Head of caudate nucleus (tissue), 42 donors: ENCODE results near the gene IDI1.
"Not testable (repeated sequence)": the region's sequence is repeated elsewhere in the genome, so short reads cannot be mapped to it uniquely, and the experiment has no call there.

Experiments
- DNase-seq, 42 donors: peaks; one replicate each; pipeline versions ENCODE4 v3.0.0 to v3.0.0-alpha.2; 2020 to 2021; ENCODE audit warnings: mixed read lengths in 7 of 42
- intact Hi-C: fragments of 100-400 bp; cut with DNase I; formaldehyde crosslinking; loops from one replicate; pipeline ENCODE4 v1.15.0; 2022

The IDI1 gene

DNA sequence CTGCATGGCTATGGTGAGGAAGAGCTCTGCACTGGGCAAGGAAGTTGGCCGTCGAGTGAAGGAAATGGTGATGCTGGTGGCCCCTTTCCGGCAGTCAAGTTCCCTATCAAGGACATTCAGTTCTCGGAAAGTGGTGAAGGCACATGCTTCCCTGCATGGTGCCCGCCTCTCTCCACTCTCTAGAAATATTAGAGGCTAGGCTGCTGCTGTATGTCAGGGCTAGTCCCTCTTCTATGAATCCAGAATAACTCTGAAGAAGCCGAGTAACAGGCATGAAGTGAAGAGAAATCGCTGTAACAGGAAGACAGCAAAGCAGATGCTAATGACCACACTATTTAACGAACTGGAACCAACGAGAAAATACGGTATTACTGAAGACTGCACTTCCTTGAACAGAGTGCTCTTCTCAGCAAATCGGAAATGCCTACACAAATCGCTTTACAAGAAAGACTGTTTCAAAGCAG, 5.4 kb downstream of the IDI1 start:
- peak in 7 of 42 donors; percentile 17 to 59 (median 34) for DNase-seq
- intact Hi-C loops = no loop called here

DNA sequence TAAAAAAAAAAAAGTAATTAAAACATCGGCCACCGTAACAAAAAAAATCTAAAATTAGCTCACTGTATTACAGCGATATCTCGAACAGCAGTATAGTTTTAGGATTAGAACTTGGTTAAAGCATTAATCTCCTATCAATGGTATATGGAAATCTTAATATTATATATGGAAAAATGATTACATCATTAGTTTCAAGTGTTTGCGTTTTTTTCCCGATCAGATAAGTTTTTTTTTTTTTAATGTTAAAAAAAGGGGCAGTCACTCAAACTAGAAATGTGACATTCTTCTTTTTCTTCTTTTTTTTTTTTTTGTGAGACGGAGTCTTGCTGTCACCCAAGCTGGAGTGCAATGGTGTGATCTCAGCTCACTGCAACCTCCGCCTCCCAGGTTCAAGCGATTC, 7.4 kb downstream of the IDI1 start:
- DNase-seq = no peak
- intact Hi-C loops = no loop called here

DNA sequence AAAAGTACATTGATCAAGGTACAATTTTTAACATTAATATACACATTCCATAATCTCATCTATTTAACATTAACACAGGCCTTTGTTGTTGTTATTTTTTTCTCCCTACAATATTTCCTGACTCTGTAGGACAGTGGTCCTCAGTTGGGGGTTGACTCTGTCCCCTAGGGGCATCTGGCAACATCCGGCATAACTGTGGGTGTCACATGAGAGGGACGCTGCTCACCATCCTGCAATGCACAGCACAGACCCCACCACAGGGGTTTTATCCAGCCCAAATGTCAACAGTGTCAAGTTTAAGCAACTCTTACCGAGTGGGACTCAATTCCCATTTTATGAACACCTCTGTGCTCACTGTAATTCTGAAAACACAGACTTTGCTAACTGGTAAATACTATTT, 8.8 kb downstream of the IDI1 start:
- intact Hi-C loops = no loop called here
- DNase-seq = no peak

DNA sequence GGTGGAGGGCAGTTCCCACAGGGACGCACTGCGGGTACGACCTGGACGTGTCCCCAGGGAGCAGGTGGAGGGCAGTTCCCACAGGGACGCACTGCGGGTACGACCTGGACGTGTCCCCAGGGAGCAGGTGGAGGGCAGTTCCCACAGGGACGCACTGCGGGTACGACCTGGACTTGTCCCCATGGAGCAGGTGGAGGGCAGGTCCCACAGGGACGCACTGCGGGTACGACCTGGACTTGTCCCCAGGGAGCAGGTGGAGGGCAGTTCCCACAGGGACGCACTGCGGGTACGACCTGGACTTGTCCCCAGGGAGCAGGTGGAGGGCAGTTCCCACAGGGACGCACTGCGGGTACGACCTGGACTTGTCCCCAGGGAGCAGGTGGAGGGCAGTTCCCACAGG, 10.2 kb downstream of the IDI1 start:
- DNase-seq, intact Hi-C loops: not testable (repeated sequence)

DNA sequence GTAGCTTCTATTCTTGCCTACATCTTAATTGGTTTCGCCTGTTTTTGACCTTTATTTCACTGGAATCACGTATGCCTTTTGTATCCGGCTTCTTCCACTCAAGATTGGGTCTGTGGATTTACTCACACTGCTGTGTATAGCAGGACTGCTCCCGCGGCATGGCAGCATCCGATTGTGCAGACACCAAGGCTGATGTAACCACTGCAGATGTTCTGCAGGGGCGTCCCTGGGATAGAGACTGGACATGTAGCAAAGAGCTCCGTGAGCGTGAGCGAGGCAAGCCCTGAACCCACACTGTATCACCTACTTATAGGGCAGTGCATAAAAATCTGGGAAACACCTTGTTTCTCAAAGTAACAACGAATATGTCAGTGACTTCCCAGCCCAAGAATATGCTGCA, 11.8 kb downstream of the IDI1 start:
- intact Hi-C loops = no loop called here
- peak in 39 of 42 donors; percentile 4 to 85 (median 57) for DNase-seq

DNA sequence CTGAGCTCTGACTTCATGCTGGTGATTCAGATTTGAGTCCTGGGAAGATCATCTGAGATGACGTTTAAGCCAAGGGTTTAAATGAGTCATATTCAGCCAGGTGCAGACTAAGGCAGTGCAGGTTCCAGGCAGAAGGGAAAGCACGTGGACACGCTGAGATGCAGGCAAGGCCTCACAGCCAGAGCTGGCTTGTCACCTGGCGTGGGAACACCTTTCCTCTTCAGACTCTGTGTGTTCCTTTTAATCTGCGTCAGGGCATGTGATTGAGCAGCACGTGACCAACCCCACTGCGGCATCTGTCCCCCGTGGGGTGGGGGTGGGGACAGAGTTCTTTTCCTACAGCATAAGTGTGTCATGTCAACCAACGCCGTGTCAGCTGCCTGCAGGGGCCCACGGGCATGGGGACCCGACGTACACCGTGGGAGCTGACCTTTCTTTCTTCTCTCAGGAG, 12.6 kb downstream of the IDI1 start:
- peak; percentile 37 to 92 (median 66) for DNase-seq
- intact Hi-C loops = no loop called here

DNA sequence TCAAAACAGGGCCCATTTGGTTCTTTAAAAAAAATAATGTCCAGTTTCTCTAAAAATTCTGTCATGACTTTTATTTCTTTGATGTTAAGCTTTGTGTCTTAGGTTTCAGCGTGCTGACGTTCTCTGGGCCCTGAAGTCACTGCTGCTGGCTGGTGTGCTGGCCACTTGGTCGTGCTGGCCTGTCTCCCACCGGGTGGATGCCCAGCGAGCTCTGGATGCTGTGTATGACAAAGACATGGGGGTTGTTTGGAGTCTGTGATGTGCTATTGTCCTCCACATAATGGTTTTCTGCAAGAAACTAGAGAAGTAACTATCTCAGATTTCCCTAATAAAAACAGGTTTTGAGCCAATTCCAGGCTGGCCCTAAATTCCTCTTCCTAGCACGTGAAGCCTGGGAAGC, 13.7 kb downstream of the IDI1 start:
- intact Hi-C loops = no loop called here
- DNase-seq = peak; percentile 23 to 88 (median 66)

DNA sequence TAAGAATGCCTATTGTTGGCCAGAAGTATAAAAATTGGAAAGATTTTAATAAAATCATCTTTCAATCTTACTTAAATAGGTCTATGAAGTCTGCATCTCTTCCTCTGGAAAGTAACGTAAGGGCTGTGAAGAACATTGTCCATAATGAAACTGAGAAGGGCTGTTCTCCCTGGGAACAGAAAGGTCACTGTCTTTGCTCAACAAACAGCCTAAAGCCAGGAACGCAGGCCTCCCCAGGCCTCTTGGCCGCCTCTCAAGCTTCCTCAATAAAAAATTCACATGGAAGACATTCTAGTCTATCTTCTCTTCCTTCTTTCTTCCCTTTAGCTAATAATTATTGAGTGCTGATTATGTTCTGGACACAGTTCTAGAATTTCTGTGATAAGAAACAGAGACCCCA, 14.2 kb downstream of the IDI1 start:
- peak in 29 of 42 donors; percentile 9 to 79 (median 53) for DNase-seq
- intact Hi-C loops = no loop called here

DNA sequence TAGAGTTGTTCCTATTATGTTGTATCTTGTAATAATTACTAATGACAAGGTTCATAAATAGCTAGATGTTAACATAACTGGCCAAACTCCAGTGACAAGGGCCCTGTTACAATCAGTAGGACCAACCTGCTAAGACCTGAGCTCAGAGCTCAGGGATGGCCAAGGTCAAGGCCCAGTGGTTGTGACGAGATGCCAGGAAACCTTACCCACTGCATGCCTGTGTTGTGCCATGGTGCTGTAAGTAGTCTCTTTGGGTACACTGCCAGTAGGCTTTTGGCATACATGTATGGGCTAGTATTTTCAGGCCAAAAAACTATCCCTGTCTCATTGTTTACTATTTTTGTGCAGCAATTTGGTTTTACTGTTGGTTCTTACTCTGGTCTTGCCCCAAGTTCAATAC, 15.3 kb downstream of the IDI1 start:
- intact Hi-C loops = no loop called here

DNA sequence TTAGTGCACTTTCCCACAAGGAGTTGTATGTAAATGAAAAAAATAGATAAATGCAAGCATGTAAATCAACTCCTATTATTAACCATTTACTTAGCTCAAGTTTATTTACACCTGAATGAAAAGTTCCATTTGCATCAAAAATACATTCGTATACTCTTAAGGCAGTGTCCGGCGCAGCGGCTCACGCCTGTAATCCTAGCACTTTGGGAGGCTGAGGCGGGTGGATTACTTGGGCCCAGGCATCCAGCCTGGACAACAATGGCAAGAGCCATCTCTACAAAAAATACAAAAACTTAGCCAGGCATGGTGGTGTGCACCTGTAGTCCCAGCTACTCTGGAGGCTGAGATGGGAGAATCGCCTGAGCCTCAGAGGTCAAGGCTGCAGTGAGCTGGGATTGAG, 19.1 kb downstream of the IDI1 start:
- intact Hi-C loops = no loop called here
- no peak for DNase-seq

More for the DNA sequence above, 15.3 kb downstream of the IDI1 start:
- DNase-seq = no peak

DNA sequence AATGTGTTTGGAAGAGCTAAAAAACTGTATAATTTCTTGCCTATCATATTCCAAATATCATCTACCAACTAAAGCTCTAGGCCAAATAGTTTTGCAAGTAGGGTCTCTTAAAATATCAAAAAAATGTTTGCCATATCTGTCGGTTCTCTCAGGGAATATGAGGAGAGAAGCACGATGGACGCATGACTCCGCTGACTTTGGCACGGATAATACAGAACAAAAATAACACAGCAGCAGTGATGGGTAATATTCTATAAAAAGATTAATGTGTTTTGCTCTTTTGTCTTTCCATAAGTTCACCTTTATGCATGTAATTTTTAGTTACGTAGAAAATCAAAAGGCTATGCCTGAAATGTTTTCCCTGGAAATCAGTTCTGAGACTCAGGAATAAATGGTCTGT, 22.3 kb downstream of the IDI1 start:
- intact Hi-C loops = no loop called here
- DNase-seq = no peak

DNA sequence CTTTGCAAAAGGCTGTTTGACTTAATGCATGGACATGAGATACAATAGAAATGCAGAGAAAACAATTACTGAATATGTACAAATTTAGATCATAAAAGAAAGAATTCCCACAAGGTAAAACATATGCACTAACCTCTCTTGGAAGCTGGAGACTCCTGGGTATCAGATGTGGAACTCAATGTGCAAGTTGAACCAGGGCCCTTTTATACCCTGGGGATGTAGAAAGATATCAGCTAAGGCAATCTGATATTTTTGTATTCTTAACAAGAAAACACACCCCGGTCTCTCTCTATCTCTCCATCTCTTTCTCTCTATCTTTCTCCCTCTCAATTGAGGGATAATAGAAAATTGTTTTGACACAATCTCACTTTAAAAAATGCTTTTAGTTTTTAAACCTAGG, 23.2 kb downstream of the IDI1 start, which contains the start of gene IDI2:
Gene IDI2, minus strand, starts transcription at position 177 of the 400 bp plus-strand sequence. CDS start 1,136 bp downstream, outside the sequence.
- DNase-seq = no peak
- intact Hi-C loops = no loop called here

DNA sequence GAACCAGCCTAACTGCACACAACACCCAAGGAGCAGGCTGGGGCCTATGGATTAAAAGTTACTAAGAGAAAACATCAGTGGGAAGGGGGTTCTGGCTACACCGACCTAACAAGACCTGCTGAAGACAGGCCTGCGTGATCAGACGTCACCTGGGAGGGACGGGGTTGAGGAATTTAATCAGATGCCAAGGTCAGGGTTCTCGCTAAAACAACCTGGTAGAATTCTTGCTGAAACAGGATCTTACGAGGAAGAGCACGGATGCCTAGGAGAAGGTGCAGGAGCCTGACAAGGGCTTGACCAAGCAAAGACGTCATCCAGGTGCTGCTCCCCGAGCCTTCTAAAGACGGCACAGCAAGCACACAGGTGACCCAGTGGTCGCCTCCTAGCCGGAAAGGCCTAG, 24.8 kb downstream of the IDI1 start:
- no peak for DNase-seq

DNA sequence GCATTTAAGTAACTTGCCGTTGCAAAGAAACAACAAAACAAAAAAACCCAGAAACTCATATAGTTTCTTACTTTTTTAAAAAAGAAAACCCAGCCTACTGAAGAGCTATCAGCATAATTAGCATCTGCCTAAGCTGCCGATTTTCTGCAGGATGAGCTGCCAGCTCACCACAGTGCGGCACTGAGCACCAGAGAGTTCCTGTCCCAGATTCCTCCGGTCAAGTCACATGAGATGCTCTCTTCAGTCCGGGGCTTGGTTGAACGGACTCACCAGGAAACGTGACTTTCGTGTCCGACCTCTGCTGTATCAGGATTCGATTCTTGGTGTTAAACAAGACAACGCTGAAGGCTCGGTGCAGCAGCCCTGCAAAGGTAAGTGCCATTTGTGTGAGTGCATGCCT, 26.5 kb downstream of the IDI1 start:
- DNase-seq = peak; percentile 11 to 86 (median 64)
- intact Hi-C loops = no loop called here

More for the DNA sequence above, 24.8 kb downstream of the IDI1 start:
- intact Hi-C loops = no loop called here

DNA sequence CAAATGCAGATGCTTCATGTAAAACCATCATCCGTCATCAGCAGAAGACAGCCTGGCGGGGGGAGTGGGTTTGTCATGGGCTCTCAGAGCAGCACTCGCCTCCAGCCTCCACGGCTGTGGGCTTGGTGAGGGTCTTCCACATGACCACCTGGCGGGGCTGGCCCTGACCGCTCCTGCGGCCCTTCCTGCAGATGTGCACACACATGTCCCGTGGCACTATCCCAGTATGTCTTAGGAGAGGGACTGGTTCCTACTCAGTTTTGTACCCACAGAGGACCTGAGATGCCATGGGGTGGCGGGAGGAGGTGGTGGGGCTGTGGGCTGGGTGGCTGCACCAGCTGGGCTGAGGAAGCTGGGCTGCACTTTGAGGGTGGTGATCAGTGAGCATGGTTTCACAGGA, 28.0 kb downstream of the IDI1 start:
- intact Hi-C loops = no loop called here
- DNase-seq = no peak

DNA sequence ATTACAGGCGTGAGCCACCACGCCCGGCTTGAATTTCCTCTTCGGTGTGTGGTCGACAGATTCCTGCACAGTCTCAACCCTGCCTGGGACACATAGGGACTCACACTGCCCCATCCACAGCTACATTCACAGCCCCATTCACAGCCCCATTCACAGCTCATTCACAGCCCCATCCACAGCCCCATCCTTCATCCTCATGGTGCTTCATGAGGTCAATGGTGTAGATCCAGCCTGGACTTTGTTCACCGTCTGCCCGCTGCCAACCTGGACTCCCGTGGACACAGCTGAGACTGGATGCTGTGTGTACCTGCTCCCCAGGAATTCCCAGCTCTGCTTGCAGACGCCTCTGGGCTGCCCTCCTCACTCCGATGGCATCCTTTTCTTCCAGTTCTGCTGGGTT, 28.5 kb downstream of the IDI1 start:
- intact Hi-C loops = no loop called here
- DNase-seq = no peak

DNA sequence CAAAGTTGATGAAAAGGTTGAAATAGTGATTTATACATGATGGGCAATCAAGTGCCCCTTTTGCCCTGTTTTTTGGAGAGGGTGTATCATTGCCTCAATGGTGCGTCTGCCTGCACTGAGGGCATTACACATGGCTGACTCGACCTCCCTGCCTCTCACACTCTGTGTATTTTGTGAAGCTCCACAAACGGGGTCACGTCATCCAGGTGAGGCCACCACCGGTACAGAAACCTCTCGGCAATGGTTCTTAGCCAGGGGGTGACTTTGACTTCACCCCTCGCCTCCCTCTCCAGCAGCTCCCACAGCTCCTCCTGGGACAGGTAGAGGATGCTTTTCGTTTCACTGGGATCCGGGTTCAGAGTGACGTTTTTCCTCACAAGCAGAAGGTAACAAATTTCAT, 29.6 kb downstream of the IDI1 start:
- no peak for DNase-seq
- intact Hi-C loops = no loop called here

DNA sequence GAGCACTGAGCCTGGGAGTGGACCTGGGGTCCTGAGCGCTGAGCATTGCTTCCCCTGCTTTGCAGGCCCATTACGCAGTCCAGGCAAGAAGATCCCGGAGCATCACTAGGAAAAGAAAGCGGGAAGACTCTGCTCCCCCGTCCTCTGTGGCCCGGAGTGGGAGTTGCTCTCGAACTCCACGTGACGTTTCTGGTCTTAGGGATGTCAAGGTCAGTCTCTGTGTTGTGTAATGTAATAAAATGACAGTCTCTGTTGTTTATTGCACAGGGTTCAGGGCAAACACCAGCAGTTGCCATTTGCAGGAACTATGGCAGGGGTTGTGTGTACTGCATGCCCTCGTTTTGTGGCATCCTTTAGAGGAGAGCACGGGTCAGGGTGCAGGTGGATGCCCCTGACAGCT, 33.2 kb downstream of the IDI1 start:
- no peak for DNase-seq

DNA sequence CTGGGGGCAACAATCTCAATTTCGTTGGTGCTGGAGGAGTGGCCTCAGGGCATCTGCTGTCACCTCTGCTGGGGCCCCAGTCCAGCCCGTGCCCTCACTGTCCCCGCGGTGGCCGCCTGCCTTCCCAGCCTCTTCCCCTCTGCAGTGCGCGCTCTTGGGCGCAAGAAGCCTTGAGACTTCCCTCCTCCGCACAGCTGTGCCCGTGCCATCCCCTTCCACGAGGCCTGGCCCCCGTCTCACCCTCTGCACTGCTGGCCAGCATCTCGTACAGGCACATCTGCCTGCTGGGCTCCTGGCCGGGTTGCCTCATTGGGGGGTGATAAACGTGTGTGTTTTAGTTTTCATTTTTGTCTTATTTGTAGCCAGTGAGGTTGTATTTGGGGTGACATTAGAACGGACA, 37.2 kb downstream of the IDI1 start:
- intact Hi-C loops = no loop called here
- DNase-seq = no peak

More for the DNA sequence above, 33.2 kb downstream of the IDI1 start:
- intact Hi-C loops = no loop called here

DNA sequence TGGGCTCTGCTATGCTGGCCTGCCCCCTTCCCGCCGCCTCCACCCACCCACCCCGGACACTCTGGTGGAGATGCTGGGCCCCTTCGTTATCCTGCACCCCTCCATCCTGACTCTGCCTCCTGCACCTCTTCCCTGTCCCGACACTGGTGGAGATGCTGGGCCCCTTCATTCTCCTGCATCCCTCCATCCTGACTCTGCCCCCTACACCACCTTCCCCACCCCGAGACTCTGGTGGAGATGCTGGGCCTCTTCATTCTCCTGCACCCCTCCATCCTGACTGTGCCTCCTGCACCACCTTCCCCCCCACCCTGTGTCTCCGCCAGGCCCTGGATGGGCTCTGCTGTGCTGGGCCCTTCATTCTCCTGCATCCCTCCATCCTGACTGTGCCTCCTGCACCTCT, 38.2 kb downstream of the IDI1 start:
- intact Hi-C loops = no loop called here
- no peak for DNase-seq

DNA sequence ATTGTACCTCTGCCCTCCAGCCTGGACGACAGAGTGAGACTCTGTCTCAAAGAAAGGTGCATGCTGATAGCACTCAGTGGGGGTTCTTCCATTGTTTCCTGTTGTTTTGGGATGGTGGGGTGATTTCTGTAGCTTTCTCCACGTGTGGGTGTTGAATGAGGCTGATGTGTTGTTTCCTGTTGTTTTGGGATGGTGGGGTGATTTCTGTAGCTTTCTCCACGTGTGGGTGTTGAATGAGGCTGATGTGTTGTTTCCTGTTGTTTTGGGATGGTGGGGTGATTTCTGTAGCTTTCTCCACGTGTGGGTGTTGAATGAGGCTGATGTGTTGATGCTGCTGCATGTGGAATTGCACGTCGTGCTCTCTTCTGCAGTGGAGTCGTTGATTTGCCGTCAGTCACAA, 39.0 kb downstream of the IDI1 start:
- intact Hi-C loops, DNase-seq: not testable (repeated sequence)

DNA sequence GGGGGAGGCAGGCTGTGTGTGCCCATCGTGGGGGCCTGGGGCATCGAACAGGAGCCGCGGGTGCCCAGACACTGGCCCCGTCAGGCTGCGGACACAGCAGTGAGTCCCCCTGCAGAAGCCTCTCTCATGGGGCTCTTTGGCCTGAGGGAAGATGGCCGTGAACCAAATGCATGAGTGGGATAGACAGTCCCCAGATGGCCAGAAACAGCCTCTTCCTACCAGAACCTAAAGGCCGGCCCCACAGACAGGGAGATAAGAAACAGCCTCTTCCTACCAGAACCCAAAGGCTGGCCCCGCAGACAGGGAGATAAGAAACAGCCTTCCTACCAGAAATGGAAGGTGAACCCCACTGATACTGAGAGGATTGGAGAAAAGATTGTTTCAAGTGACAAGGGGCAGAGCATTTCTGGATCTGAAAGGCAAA, 39.8 kb downstream of the IDI1 start:
- no peak for DNase-seq
- intact Hi-C loops = no loop called here
